IMR-90 (cell line): Measurements from ENCODE around the gene CPED1. TPM values are rescaled to one million over a fixed set of nuclear protein-coding genes. Genes with fewer than 3 reads are reported as not detected.

Experiments used
- CHD1 ChIP-seq: IDR thresholded peaks from 2 replicates; pipeline ENCODE4 v1.6.1; 2012; ENCODE audit warnings: low read depth, low read length, improper control_type of control experiment
- CTCF ChIP-seq: conservative IDR thresholded peaks from 2 replicates; pipeline ENCODE4 v1.5.1; 2012; ENCODE audit warnings: mild to moderate bottlenecking, low read depth, low read length, improper control_type of control experiment
- ELK1 ChIP-seq: fragments of 150-350 bp; IDR thresholded peaks from 2 replicates; pipeline ENCODE4 v1.6.1; 2016; ENCODE audit warnings: low read depth, mild to moderate bottlenecking, low read length, moderate library complexity, borderline replicate concordance
- FOS ChIP-seq: fragments of 150-350 bp; IDR thresholded peaks from 2 replicates; pipeline ENCODE4 v1.6.1; 2016; ENCODE audit warnings: low read depth, low read length
- MAFK ChIP-seq: IDR thresholded peaks from 2 replicates; pipeline ENCODE4 v1.6.1; 2012; ENCODE audit warnings: low read depth, low read length, improper control_type of control experiment
- polyA plus RNA-seq, 3 experiments: library from polyadenylated mRNA; depleted of rRNA; stranded (reverse); fragments of >200 nt; gene quantifications; 2 replicates each; pipeline ENCODE4 v1.2.3, GENCODE V29; 2012; ENCODE audit warnings: low replicate concordance in 1 of 3
- total RNA-seq: library from RNA; depleted of rRNA; stranded (reverse); fragments of >200 nt; gene quantifications from 2 replicates; pipeline ENCODE4 v1.2.3, GENCODE V29; 2012

CPED1 gene
- total and polyA plus RNA-seq, 2 of the 4 experiments (the other 2 are of a cell fraction): 31.2 to 96.8 TPM

GRCh38 chr7:120951309-120951699 lies 37.2 kb upstream of the CPED1 start (continued):
- no peak for TF ChIP-seq CTCF
- TF ChIP-seq ELK1: no peak
- TF ChIP-seq MAFK: no peak
- TF ChIP-seq FOS: no peak
- TF ChIP-seq CHD1: no peak
